HG03378 (cell line): Measurements from ENCODE around the gene XKR8.

Experiments
- ATAC-seq: cut with Tn5 transposase; IDR thresholded peaks from one replicate; pipeline ENCODE4 v1.9.1; 2021; ENCODE audit warnings: mild to moderate bottlenecking, moderate library complexity; ENCODE audit not compliant: unreplicated experiment

XKR8 gene, protein sequence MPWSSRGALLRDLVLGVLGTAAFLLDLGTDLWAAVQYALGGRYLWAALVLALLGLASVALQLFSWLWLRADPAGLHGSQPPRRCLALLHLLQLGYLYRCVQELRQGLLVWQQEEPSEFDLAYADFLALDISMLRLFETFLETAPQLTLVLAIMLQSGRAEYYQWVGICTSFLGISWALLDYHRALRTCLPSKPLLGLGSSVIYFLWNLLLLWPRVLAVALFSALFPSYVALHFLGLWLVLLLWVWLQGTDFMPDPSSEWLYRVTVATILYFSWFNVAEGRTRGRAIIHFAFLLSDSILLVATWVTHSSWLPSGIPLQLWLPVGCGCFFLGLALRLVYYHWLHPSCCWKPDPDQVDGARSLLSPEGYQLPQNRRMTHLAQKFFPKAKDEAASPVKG

DNA sequence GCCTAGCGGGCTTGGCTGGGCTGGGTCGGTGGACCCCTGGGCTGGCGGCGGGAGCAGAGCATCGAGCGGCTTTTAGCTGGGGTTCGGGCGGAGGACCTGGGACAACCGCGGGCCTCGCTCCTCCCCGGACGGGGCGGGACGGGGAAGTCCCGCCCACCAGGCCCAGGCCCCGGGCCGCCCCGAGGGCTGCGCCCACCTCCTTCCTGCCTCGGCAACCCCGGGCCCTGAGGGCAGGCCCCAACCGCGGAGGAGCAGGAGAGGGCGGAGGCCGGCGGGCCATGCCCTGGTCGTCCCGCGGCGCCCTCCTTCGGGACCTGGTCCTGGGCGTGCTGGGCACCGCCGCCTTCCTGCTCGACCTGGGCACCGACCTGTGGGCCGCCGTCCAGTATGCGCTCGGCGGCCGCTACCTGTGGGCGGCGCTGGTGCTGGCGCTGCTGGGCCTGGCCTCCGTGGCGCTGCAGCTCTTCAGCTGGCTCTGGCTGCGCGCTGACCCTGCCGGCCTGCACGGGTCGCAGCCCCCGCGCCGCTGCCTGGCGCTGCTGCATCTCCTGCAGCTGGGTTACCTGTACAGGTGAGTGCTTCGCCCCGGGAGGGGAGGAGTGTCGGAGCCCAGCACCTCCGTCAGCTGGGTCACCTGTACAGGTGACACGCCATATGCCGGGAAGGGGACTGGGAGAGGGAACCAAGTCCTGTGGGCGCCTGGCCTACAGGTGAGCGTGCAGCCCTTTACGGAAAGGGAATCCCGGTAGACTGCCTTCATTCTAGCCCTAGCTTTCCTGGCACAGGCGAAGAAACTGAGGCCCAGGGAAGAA lies at the start of gene XKR8:
TSS of gene XKR8 (plus strand) at position 182 of the 812 bp plus-strand sequence. CDS start at position 279, 97 bp downstream.
- ATAC-seq = no peak

DNA sequence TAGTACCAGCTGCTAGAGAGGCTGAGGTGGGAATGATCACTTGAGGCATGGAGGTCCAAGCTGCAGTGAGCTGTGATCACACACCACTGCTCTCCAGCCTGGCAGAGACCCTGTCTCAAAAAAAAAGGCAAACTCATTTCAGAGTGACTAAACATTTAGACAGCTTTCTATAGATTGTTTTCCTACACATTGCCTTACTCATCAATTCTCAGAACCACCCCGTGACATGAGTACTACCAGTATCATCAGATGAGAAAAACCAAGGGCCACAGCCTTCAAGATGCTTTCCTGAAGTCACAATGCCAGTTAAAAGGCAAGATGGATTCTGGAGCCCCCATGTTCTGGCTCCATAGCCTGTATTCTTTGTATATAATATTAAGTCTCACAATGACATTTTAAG lies 47.3 kb upstream of the XKR8 start:
- no peak for ATAC-seq

DNA sequence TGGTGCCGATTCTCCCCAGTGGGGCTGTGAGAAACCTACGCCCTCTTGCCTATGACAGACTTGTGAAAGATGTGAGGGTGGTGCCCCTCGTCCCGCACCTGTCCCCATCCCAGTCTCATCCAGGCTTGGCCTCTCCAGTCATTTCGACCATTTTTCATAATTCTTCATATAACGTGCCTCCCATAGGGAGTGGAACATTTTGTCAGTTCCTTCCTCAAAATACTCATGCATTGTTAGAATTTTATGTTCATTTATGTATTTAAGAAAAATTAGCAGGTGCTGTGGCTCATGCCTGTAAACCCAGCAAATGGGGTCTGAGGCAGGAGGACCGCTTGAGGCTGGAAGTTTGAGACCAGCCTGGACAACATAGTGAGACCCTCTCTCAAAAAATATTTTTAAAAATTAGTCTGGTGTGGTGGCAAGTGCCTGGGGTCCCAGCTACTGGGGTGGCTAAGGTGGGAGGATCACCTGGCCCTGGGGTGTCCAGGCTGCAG lies 44.6 kb upstream of the XKR8 start:
- ATAC-seq = no peak

DNA sequence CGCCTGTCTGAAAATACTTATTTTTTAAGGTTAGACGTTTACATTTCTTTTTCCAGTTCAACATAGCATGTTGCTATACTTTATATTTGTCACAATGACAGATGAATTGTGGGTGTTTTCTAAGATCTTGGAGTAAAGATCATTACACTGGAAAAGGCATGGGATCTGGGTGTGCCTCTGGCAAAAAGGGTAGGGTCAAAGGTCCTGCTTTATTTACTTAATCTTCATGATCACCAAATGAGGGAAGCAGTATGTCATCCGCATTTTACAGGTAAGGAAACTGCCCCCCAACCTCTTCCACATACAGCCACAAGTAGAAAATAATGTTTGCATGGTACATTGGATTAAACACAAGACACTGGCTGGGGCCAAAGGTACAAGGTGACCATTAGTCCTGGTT lies 37.5 kb upstream of the XKR8 start:
- ATAC-seq = no peak

DNA sequence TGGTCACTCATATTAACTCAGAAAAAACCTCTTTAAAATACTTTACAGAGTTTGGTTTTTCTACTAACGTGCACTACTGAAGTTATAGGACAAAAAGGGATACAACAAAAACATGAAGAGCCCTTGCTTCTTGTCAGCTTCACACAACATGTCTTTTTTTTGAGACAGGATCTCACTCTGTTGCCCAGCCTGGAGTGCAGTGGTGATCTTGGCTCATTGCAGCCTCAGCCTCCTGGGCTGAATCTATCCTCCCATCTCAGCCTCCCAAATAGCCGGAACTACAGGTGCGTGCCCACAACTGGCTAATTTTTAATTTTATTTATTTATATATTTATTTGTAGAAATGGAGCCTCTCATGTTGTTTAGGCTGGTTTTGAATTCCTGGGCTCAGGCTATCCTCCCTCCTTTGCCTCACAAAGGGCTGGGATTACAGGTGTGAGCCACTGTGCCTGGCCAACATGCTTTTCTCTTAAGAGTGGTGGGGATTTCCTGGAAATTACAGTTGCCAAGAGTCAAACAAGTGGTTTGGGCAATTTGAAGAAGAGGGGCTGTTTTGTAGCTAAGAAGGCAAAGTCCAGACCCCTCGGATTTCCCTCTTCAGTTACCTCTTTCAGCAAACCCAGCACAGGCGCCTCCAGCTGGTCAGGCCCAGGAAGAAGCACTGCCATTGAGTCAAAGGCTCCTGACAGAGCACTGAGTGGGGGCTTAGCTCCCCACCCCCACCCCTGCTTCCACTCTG lies 31.4 kb upstream of the XKR8 start:
- no peak for ATAC-seq

DNA sequence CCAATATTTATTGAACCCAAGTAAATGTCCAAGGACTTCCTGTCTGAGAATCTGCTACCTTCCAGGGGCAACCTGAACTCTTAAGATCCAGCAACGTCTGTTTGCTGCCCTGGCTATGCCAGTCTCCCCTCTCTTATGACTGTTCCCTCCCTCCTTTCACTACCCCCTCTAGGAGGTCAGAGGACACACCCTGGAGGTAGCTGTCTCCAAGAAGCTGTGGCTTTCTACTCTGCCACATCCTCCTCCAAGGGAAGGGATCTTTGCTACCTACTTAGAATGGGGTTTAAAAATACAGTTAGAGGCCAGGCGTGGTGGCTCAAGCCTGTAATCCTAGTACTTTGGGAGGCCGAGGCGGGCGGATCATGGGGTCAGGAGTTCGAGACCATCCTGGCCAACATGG lies 28.6 kb upstream of the XKR8 start:
- ATAC-seq = no peak

DNA sequence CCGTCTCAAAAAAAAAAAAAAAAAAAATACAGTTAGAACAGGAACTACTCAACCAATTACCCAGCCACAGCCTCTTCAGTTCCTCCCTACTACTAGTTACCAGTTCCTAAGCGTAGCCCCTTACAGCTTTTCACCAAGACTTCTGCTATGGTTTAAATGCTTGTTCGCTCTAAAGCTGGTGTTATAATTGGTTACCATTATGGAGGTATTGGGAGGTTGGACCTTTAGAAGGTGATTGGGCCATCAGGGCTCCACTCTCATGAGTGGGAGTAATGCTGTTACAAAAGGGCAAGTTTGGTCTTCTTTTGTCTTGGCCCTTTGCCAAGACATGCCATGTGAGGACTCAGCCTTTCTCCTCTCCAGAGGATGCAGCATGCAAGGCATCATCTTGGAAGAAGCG lies 28.0 kb upstream of the XKR8 start:
- no peak for ATAC-seq

DNA sequence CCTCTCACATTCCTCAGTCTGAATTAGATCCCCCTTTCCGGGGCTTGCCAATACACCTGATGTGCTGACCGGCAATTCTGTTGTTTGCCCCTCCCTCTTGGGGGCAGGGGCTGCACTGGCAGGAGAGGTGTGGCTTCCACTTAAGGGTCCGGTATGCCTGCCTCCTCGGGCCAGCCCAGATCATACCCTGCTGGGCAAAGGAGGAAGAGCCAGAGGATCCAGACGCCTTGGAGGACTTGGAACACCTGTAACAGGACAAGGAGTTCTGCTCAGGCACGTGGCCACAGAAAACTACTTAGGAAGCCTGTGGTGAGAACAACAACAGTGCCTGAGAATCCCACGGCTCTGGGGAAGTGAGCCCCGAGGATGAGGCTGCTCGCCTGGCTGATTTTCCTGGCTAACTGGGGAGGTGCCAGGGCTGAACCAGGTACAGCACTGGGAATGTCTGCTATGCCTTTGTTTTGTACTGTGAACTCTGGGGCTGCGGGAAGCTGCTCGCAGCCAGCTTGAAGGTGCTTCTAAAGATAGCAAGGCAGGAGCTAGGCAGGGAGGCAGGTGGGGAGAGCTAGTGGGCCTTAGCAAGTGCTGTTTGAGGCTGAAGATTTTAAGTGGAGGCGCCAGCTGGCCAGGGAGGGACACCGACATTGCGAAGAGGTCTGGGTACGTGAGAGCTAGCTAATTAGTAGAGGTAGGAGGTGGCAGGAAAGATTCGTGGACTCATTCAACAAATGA lies 24.8 kb upstream of the XKR8 start, which contains the start of gene SMPDL3B:
TSS of gene SMPDL3B (plus strand) at position 183 of the 732 bp plus-strand sequence. CDS start at position 367, 184 bp downstream.
- ATAC-seq = no peak

DNA sequence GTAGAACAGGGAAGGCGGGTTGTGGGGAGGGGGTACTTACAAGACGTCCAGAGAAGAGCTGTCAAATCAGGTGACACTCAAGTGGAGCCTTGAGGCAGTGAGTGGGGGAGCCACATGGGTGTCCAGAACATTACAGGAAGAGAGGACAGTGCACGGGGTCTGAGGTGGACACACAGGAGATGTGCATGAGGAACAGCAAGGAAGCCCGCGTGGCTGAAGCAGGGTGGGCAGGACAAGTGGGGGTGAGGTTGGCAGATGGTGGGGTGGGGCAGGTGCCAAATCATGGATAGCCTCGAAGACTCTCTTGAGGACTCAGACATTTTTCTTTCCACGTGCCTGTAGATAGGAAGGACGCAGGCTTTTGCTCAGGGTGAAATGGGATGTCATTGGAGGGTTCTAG lies 24.1 kb upstream of the XKR8 start:
- ATAC-seq = no peak

DNA sequence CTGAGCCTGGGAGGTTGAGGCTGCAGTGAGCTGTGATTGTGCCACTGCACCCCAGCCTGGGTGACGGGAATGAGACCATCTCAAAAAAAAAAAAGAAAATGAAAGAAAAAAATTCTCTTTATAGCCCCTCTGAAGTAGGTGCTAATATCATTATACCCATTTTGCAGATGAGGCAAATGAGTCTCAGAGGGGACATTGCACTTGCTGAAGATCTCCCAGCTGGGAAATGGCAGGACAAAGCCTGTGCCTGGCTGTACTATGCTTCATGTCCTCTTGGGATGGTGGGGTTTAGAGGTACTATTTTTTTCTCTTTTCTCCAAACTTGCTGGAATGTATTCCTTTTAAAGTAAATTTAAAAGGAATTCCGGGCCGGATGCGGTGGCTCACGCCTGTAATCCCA lies 23.4 kb upstream of the XKR8 start:
- ATAC-seq = no peak

DNA sequence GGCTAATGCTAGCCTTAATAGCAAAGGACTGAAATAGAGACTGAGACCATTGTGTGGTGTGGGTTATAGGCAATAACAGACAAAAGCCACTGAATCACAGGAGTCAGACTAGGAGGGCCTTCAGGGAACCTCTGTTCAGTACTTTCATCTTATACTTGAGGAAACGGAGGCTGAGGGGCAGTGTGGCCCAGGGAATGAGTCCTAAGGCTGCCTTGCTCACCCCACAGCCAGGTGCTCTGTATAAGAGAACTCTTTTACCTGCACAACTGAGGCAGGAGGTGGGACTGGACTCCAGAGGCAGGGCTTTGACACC lies 22.3 kb upstream of the XKR8 start:
- ATAC-seq = no peak

DNA sequence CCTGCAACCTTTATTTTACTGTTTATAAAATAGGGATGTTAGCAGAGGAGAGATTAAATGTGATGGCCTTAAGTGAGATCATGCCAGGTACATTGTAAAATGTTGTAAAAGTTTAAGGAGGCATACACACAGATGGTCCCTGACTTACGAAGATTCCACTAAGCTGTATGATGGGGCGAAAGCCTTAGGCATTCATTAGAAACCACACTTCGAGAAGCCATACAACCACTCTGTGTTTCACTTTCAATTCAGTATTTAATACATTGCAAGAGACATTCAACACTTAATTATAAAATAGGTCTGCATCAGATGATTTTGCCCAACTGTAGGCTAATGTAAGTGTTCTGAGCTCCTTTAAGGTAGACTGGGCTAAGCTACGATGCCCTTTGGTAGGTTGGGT lies 21.3 kb upstream of the XKR8 start:
- no peak for ATAC-seq

DNA sequence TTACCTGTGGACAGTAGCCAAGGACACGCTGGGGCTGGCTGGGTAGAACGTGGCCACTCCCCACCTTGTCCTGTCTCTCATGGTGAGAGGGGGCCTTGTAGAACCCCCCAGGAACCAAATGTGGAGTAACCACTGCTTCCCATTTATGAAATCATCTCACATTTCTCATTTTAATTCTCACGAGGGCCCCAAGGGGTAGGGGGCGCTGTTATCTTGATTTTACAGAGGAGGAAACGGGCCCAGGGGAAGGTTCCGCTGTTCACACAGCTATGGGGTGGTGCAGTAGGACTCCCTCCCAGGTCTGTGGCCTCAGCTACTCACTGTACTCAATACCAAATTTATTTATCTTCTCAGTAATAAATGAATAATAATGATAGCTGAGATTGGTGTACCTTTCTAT lies 19.5 kb upstream of the XKR8 start:
- no peak for ATAC-seq

DNA sequence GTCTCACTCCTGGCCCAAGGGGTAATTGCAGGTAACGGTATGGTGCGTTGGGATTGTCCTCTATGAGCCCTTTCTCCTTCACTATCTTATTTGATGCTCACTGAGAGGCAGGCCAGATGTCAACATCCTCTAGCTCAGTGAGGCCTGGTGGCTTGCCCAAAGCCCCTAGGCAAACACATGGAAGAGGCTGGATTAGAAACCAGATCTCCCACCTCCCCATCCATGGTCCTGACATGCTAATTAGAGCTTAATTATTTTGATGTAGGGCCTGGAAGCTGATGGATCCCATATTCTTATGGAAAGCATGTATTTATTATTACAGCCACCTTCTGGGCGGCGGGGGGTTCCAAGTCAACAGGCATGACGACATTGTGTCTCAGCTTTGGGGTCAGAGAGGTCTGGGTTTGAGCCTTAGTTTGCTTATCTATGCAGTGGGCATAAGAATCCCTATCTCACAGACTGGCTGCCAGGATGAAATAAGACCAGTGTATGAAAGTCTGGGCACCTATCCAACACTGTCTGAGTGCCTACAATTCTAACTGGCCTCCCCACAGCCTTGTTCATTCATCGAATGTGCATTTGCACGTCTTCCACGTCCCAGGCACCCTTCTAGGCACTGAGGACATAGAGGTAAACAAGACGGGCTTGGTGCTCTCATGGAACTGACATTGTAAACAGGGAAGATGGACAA lies 18.8 kb upstream of the XKR8 start:
- no peak for ATAC-seq

DNA sequence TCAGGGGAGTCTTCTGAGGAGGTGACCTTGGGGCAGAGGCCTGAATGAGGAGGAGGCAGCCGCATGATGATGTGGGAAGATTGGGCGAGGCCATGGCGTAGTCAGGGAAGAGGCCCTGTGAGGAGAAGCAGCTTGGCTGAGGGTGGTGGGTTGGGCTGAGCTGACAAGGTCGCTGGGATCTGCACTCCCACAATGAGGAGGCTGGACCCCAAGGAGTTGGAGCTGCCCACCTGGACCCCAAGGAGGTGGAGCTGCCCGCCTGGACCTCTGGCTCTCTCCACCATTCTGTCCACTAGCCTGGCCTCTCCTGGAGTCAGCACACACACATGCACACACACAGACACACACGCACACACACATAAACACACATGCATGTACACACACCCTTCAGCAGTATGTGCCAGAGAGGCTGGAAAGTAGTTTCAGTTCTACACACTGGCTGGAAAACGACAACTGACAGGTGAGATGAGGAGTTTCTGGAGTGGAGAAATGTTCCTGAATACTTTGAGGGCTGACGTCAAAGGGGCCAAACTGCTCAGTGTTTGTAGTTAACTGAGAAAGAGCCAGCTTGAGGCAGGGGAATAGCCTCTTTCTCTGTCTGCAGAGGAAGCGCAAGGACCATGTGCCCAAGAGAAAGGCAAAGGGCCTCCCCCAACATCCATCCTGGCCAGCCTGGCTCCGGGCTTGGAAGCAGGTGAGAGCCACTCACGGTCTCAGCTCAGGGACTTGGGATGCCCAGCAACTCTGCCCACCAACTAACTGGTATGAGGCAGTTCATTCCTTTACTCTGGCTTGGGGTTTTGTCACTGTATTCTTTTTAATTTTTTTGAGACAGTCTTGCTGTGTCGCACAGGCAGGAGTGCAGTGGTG lies 17.9 kb upstream of the XKR8 start:
- no peak for ATAC-seq

DNA sequence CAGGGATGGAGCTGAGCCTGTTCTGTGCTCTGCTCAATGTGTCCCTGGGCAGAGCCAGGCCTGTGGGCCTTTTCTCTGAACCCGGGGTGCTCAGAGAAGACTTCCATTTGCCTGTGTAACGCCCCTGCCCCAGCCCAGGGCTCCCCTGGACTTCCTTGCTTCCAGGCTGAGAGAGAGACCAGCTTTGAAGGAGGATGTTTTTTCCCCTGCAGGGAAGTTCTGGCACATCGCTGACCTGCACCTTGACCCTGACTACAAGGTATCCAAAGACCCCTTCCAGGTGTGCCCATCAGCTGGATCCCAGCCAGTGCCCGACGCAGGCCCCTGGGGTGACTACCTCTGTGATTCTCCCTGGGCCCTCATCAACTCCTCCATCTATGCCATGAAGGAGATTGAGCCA lies 14.8 kb upstream of the XKR8 start:
- no peak for ATAC-seq

DNA sequence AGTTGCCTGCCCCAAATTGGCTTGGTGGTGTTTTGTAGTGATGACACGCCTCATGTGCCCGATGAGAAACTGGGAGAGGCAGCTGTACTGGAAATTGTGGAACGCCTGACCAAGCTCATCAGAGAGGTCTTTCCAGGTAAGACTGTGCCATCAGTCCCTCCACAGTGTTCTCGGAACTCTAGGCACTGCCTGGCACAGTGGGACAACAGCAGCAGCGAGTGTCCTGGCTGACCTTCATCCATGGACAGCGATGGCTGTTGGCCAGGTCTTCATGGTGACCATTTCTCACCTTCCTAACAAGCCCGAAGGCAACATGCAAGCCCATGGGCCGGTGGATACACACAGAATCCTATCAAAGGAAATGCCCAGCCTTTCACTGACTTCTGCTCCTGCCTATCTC lies 10.7 kb upstream of the XKR8 start:
- no peak for ATAC-seq

DNA sequence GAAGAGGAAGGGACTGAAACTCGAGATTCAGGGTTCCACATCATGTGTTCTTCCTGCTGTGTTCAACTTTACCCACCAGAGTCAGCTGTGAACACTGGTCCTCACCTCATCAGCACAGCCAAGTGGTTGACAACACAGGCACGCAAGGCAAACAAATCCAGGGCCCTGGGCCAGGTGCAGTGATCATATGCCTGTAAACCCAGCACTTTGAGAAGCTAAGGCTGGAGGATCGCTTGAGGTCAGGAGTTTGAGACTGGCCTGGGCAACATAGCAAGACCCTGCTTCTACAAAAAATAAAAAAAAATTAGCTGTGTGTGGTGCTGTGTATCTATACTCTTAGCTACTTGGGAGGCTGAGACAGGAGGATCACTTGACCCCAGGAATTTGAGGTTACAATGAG lies 8.4 kb upstream of the XKR8 start:
- no peak for ATAC-seq

DNA sequence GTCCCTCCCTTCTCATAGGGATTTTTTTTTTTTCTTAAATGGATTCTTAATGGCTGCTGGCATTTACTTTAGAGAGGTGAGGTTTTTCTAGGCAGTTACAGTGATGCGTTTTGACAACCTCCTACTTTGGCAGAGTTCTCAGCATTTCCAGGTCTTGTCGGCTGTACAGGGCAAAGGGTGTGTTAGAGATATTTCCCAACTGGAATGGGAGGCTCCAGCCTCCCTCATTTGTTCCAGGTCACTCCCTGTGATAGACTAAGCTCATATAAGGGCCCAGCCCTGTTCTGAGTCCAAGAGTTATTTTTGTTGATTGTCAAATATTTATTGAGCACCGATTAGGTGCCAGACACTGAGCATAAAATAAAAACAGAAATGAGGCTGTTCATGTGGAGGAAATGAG lies 7.6 kb upstream of the XKR8 start:
- no peak for ATAC-seq
